ENCODE measurements around the gene ICAM5.

Gene ICAM5

DNA sequence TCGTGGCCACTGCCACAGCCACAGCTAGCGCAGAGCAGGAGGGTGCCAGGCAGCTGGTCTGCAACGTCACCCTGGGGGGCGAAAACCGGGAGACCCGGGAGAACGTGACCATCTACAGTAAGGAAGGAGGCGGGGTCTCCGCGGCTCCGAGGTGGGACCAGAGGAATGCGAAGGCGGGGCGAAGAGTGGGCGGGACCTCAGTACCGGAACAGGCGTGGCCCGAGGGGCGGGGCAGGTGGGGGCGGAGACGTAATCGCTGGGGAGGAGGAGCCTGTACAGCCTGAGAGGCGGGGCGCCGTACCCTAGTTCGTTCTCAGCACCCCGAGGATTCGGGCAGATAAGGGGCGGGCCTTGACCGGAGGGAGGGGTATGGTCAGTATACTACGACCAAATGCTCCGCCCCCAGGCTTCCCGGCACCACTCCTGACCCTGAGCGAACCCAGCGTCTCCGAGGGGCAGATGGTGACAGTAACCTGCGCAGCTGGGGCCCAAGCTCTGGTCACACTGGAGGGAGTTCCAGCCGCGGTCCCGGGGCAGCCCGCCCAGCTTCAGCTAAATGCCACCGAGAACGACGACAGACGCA, 2.5 kb downstream of the ICAM5 start:
- peak; percentile 81 for DNase-seq

DNA sequence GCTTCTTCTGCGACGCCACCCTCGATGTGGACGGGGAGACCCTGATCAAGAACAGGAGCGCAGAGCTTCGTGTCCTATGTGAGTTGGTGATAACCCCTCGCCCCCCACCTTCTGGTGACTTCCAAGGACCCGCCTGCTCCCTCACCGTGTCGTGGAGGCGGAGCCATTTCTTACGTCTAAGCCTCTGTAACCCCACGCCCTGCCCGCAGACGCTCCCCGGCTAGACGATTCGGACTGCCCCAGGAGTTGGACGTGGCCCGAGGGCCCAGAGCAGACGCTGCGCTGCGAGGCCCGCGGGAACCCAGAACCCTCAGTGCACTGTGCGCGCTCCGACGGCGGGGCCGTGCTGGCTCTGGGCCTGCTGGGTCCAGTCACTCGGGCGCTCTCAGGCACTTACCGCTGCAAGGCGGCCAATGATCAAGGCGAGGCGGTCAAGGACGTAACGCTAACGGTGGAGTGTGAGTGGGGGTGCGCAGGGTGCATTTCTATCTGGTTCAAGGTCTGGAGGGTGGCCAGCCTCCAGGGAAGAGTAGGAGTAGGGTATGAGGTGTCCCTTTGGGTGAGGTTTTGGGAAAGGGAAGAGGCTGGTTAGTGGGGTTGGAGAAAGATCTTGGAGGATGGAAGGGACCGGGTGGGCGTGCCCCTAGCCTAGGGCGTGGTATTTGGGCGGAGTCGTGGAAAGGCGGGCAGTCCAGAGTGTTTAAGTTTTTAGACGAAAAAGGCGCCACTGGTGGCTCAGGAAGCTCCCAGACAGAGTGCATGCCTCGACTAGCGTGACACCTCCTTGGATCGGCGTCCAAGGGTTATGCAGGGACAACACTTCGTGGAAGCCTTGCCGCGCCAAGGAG, 3.3 kb downstream of the ICAM5 start:
- no peak for DNase-seq

DNA sequence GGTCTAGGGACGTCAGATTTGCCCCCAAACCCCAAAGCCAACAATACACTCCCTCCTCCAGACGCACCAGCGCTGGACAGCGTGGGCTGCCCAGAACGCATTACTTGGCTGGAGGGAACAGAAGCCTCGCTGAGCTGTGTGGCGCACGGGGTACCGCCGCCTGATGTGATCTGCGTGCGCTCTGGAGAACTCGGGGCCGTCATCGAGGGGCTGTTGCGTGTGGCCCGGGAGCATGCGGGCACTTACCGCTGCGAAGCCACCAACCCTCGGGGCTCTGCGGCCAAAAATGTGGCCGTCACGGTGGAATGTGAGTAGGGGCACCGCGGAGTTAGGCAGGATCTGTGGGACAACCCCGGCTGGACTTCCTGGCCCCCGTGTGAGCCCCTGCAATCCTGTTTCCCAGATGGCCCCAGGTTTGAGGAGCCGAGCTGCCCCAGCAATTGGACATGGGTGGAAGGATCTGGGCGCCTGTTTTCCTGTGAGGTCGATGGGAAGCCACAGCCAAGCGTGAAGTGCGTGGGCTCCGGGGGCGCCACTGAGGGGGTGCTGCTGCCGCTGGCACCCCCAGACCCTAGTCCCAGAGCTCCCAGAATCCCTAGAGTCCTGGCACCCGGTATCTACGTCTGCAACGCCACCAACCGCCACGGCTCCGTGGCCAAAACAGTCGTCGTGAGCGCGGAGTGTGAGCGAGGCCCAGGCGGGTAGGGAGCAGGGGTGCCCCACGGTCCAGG, 4.0 kb downstream of the ICAM5 start:
- no peak for DNase-seq

DNA sequence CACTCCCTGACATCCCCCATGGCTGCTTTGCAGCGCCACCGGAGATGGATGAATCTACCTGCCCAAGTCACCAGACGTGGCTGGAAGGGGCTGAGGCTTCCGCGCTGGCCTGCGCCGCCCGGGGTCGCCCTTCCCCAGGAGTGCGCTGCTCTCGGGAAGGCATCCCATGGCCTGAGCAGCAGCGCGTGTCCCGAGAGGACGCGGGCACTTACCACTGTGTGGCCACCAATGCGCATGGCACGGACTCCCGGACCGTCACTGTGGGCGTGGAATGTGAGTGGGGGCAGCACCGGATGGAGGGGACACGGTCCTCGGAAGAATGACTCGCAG, 4.6 kb downstream of the ICAM5 start:
- no peak for DNase-seq

DNA sequence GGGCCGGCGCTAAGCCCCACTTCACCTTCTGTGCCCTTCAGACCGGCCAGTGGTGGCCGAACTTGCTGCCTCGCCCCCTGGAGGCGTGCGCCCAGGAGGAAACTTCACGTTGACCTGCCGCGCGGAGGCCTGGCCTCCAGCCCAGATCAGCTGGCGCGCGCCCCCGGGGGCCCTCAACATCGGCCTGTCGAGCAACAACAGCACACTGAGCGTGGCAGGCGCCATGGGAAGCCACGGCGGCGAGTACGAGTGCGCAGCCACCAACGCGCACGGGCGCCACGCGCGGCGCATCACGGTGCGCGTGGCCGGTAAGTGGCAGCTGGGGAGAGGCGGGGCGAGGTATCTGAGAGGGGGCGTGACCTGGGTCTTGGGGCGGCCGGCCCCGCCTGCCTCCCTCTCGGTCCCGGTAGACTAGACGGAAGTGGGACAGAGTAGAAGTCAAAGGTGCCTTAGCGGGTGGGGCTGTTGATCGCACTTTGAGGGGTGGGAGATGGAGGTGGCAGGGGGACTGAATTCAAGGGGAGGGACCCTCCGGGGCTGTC, 5.6 kb downstream of the ICAM5 start:
- peak; percentile 51 for DNase-seq

DNA sequence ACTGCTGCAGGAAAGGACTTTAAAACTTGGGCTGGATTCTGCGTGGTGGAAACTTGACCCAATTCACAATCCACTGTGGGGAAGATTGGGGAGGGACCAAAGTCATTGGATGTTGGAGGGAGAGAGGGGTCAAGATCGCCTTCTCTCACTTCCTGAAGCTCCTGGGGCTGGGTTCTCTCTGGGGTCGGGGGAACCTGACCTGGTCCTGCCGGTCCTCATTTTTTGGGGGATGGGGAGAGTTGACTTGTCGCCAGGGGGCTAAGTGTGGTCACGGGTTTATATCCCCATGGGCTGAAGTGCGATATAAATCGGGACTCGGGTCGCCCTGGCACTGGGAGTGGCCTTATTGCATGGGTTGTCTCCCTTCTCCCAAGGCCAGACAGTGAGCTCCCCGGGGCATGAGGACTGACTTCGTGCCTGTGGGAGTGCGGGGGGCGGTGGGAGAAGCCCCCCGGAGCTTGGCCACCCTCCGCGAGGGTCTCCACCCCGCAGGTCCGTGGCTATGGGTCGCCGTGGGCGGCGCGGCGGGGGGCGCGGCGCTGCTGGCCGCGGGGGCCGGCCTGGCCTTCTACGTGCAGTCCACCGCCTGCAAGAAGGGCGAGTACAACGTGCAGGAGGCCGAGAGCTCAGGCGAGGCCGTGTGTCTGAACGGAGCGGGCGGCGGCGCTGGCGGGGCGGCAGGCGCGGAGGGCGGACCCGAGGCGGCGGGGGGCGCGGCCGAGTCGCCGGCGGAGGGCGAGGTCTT, 6.3 kb downstream of the ICAM5 start:
- no peak for DNase-seq

DNA sequence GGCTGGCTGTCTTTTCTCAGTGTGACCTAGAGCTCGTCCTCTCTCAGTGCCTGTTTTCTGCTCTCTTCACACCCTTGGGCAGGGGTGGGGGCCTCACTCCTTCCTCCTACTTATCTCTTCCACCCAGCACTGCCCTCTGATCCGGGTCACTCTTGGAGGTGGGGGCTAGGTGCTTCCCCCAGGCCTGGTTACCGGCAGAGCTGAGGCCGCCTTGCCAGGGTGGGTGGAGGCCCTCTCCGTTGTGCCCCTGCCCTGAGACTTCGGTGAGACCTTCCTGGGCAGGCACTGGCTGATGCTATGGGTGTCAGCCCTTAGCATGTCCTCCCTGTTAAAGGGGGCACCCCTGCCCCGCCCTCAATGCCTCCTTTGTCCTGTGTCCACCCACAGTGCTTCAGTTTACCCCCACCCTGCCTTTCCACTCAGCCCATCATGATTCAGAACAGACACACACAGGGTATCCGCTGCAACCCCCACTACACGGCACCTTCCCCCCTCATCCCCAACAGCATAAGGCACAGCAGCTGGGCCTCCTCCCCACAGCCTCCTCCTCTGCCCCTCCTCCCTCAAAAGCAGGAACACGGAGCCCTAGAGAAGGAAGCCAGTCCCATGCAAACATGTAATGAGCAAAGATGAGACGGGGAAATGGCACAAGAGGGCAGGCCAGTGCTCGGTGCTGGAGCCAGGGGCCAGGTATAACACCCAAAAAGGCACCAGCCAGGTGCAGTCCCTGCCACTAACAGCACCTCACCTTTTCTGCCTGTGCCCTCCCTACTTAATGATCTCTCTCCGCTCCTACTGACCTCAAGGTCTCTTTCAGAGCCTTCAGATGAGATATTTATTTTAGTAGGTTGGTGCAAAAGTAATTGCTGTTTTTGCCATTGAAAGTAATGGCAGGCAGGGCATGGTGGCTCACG, 10.1 kb downstream of the ICAM5 start:
- DNase-seq = no peak

DNA sequence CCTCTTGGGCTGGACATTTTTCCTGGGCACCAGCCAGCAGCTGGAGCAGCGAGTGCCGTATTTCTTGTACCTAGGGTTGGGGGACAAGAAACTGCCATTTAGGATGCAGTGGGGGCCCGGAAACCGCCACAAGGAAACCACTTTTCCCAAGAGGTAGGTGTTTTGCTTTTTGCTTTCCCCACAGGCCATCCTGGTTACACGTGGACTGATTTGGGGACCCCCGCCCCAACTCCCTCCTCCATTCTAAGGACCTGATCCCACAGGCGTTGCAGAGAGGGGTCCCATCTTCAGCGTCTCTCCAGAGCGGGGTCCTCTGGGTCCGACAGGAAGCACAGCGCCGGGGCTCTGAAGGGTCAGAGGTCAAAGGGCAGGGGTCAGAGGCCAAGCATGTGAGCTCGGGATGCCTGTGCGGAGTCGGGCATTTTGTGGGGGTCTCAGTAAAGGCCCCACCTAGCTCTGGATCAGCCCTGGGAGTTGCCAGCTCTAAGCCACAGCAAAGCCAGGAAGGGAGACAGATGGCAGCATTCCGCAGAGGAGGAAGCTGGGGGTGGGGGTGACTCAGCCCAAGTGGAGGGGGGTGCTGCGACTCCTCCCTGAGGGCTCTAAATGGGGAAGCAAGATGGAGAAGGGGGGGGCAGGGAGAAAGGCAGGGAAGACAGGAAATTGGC, 15.5 kb downstream of the ICAM5 start:
- no peak for DNase-seq

DNA sequence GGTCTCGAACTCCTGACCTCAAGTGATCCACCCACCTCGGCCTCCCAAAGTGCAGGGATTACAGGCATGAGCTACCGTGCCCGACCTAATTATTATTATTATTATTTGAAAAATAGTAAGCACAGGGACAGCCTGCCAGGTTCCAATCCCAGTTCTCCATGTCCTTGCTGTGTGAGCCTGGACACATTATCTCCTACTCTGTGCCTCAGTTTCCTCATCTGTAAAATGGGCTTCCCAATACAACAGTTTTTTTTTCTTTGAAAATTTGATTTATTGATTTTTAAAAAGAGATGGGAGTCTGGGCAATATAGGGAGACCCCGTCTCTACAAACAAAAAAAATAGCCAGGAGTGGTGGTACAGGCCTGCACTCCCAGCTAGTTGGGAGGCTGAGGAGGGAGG, 16.6 kb downstream of the ICAM5 start:
- no peak for DNase-seq

DNA sequence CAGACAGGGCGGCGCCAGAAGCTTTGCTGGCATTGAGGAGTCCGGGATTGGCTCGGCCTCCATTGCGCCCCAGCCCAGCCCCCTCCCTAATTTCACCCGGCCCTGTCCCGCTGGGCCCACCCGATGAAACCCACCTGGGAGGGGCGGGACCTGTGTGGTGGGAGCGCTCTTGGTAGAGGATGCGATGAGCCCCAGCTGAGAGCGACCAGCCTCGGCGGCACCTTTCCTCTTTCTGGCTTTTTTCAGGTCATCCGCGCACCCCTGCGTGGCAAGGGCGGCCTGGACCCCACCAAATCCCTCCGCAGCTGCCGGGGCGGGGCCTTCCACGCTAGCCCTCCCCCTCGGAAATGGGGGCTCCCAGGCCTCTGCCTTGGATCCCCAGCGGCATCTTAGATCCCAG, 19.7 kb downstream of the ICAM5 start, which contains the start of gene ZGLP1:
Gene ZGLP1, minus strand, starts transcription at position 393 of the 400 bp plus-strand sequence.
- no peak for DNase-seq

DNA sequence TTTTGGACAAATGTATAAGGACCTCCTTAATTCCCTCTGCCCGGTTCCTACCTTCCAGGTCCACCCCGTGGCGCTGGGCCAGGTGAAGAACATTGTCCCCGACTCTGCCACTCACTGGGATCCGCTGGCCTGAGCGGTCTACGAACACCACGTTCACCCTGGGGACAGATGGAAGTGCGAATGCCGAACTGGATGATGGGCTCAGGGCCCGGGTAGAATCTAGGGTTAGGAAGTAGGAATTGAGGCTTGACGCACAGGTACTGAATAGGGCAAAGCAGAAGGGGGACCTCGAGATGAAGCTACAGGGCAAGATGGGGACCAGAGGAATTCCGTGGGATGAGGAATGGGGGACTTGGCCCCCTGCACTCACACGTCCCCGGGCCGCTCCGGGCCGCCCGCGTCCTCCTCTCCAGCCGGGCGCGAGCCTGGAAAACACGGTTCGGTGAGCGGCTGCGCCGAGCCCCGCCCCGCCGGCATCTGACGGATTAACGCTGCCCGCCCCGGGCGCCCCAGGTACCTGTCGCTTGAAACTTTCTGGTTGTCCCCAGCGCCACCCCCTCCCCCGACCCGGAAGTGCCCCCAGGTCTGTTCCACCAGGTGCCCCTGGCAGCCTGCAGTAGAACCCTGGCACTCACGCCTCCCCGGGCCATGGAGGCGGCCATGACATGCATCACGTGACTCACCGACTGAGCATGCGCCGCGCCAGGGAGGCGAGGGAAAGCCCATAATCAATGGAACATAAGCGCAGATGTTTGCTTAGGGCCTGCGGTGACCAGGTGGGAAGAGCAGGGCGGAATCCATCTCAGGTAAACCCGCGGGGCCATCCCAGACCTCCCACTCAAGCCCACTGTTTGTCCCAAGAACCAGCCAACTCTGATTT, 25.8 kb downstream of the ICAM5 start, which contains the start of gene FDX2:
Gene FDX2, minus strand, starts transcription at position 681 of the 880 bp plus-strand sequence. Its CDS starts 19 bp downstream, at position 662.
- peak; percentile 92 for DNase-seq

DNA sequence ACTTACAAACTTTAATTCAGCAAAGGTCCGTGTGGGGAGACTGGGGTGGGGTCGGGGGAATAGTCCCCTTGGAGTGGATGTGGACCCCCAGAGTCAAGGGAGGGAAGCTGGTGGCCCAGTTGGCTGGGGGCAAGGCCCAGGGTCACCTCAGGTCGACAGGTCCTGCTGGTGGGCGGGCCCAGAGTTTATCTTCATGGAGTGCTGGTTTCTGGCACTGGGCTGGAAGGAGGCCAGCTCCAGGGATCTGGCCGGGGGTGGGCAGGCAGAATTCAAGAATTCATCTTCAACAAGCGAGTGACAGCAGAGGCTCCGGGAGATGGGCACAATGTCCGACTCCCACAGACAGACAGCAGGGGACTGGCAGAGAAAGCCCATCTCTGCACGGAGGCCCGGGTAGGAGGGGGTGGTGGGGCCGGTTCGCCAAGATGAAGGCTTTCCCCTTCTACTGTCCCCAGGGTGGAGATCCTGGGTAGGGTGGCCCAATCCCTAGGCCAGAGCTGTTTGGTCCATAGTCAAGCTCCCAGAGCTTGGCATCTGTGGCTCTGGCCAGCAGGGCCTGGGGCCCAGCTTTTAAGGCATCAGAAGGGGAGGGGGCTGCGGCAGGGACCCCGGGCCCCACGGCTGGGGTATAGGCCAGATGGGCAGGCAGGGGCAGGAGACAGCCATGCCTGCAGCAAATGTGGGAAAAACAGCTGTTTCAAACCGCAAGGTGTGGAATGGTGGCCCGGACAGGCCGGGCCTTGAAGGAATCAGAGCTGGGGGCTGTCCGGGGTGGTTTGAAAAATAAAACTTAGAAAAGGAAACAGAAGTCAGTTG, 26.7 kb downstream of the ICAM5 start:
- no peak for DNase-seq

DNA sequence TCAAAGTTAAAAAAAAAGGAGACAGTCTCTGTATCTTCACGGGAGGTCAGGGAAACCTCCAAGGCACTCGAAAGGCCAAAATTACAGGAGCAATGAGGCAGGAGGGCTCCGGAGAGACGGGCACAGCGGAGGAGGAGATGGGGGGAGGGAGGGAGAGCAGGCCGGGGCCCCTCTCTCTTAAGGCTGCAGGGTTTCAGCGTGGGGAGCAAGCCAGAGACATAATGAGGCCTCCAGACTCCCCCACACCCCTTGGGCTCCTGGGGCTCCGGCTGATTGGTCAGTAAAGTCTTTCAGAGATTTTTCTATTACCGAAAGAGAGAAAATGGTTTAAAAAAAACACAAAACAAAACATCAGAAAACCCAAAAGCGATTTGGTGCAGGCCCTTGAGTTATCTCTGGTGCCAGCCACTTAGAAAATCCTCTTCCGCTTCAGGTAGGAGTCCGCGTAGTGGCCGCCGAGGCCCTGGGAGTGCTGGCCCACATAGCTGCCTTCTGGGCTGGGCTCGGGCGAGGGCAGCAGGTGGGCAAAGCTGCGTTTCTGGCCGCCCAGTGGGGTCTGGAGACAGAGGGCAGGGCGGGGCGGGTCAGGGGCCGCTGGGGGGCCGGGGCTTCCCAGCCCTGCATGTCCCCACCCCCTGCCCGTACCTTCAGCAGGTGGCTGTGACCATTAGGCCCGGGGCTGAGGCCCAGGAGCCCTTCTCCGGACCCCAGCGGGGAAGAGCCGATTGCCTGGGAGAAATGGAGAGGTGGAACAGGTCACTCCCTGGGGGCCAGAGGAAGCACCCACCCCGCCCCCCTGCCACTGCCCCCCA, 27.5 kb downstream of the ICAM5 start:
- no peak for DNase-seq

DNA sequence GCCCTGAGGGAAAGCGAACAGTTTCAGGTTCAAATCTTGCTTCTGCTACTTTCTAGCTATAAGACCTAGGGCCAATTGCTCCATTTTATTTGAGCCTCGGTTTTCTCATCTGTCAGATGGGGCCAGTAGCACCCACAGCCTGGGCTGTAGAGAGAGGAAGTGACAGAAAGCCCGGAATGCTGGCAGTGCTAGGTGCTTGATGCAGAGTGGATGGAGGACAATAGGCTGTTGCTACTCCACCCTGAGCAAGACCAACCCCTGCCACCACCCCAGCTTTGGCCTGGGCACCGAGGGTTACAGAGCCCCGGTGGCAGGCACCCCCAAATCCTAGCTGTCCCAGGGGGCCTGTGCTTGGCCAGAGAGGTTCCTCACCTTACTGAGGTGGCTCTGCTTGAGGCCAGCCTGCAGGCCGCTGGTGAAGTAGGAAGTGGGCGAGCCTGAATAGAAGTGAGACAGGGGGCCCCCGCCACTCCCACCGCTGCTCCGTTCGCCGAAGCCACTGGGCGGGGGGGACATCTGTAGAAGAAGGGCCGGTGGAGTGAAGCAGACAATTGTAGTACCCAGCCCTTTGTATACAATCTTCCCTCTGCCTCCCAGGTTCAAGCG, 28.2 kb downstream of the ICAM5 start:
- DNase-seq = no peak

DNA sequence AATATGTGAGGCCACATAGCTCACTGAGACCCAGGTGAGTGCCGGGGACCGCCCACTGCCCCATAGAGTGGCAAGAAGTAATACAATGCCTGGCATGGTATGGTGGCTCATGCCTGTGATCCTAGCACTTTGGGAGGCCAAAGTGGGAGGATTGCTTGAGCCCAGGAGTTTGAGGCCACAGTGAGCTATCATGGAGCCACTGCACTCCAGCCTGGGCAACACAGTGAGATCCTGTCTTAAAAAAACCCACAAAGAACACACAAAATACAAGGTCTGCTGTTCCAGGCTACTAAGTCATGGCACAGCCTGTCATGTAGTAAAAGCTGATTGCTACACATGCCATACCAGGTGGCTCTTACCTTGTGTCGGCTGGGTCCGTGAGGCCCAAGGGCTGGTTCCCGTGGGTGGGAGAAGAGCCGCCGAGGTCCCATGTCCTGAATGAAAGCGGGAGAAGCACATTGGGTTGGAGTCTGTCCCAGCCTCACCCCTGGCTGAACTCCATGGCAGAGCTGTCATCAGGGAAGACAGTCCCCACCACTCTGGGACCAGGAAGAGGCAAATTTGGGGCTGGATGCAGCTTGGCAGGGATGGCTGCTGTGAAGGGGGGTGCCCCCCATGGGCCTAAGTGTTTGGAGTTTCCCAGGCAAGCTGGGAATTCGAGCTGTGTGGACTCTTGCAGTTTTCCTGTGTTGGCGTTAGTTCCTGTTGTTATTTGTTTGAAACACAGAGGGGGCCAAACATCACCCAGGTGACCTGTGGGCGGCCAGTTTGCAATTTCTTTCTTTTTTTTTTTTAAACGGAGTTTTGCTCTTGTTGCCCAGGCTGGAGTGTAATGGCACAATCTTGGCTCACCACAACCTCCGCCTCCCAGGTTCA, 29.3 kb downstream of the ICAM5 start:
- no peak for DNase-seq

DNA sequence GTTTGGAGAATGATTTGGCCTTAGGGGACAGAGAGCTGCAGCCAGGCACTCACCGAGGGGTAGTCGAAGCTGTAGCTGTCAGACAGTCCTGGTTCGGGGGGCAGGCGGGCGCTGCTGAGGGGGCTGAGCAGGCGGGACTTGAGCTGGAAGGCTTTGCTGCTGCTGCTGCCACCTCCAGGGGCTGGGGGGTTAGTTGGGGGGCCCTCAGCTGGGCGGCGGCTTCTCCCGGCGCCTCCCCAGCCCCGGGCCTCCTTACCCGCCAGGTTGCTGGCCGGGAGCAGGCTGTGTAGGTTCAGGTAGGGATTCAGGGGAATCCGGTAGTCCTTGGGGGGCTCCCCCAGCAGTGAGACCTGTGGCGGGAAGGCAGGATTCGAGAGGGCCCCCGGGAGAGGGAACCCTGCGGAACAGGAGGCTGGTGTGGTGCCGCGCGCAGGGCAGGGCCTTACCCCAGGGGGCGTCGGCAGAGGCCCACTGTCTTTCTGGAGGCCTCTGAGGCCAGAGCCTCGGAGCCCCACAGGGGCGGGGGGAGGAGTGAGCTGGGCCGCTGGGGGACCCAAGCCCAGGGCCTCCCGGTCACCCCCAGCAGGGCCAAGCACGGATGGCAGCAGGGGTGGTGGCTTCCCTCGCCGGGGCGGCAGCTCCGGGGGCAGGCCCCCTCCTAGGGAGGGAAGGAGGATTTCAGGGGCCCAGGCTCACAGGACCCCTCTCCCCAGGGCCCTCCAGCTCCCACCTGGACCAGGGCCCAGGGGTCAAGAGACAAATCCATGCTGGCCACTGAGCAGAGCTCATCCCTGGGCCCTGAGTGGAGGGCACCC, 31.1 kb downstream of the ICAM5 start:
- no peak for DNase-seq

Measured in activated CD4-positive, alpha-beta T cell treated with anti-CD3 and anti-CD28 coated beads, Interleukin-2, amount 50 U/mL, for 16 hours (primary cell).